Panc1 (cell line): ENCODE measurements around the gene ELOVL6. TPM values are rescaled to one million over a fixed set of nuclear protein-coding genes. Genes with fewer than 3 reads are reported as not detected.

ENCODE experiments used
- ATAC-seq: fragments of 200-7000 bp; cut with Tn5 transposase; 2 replicates; pipeline ENCODE4 v1.9.1; 2020; ENCODE audit warnings: mild to moderate bottlenecking, moderate library complexity
- BruUV-seq: library from RNA; stranded (reverse); fragments of 400-500 nt; replicated peaks from 2 replicates; lab custom pipeline; 2021; lab: Mats Ljungman, UMichigan
- CTCF ChIA-PET: fragments of 300-600 bp; sonication (Branson Sonifier 250); formaldehyde crosslinking; loops from one replicate; lab custom pipeline; 2022; ENCODE audit warnings: antibody characterized with exemption; lab: Charles Lee
- POLR2A ChIA-PET: fragments of 300-600 bp; sonication (Branson Sonifier 250); formaldehyde crosslinking; loops from one replicate; lab custom pipeline; 2022; ENCODE audit warnings: antibody characterized with exemption; lab: Charles Lee
- DNase-seq: peaks from one replicate; pipeline ENCODE4 v3.0.0-alpha.2; 2010; ENCODE audit warnings: low read depth, low spot score
- H3K27ac ChIP-seq: 2 replicates; pipeline ENCODE4 v1.5.1; 2011; ENCODE audit warnings: mild to moderate bottlenecking, low read length, inconsistent platforms
- H3K27me3 ChIP-seq: fragments of 200-500 bp; sonication (Bioruptor generic); 2 replicates; pipeline ENCODE4 v1.6.0; 2014; ENCODE audit warnings: low read length, inconsistent platforms; ENCODE audit not compliant: control insufficient read depth, insufficient read depth
- H3K36me3 ChIP-seq: fragments of 200-500 bp; sonication (Bioruptor generic); 2 replicates; pipeline ENCODE4 v1.5.1; 2014; ENCODE audit warnings: inconsistent platforms, mild to moderate bottlenecking, low read length, moderate library complexity; ENCODE audit not compliant: control insufficient read depth, insufficient read depth
- H3K4me1 ChIP-seq: 2 replicates; pipeline ENCODE4 v1.5.1; 2011; ENCODE audit warnings: inconsistent platforms, mild to moderate bottlenecking, low read length, moderate library complexity; ENCODE audit not compliant: control insufficient read depth, insufficient read depth
- H3K4me3 ChIP-seq, 2 experiments: 2 replicates each; pipeline ENCODE4 v1.5.1; 2011 to 2012; ENCODE audit warnings: low read depth in 2 of 2, low read length in 2 of 2, mild to moderate bottlenecking in 2 of 2, inconsistent platforms in 1 of 2, moderate library complexity in 1 of 2
- H3K9me3 ChIP-seq: fragments of 200-500 bp; sonication (Bioruptor generic); 2 replicates; pipeline ENCODE4 v1.5.1; 2014; ENCODE audit warnings: low read depth, mild to moderate bottlenecking, inconsistent platforms, low read length, moderate library complexity; ENCODE audit not compliant: control insufficient read depth, insufficient read depth
- CTCF ChIP-seq: fragments of 450-650 bp; IDR thresholded peaks from 2 replicates; pipeline ENCODE4 v1.5.1; 2017; ENCODE audit warnings: mild to moderate bottlenecking
- POLR2AphosphoS5 ChIP-seq: IDR thresholded peaks from 2 replicates; pipeline ENCODE4 v1.6.1; 2012; ENCODE audit warnings: mild to moderate bottlenecking, low read depth, low read length, moderate library complexity
- REST ChIP-seq, 2 experiments: IDR thresholded peaks; 2 replicates each; pipeline ENCODE4 v1.6.1; 2011 to 2012; ENCODE audit warnings: low read depth in 2 of 2, control low read depth in 1 of 2, low read length in 1 of 2, mild to moderate bottlenecking in 1 of 2, moderate library complexity in 1 of 2; ENCODE audit not compliant: insufficient read depth in 1 of 2
- SIN3A ChIP-seq: IDR thresholded peaks from 2 replicates; pipeline ENCODE4 v1.6.1; 2012; ENCODE audit warnings: low read depth, mild to moderate bottlenecking, low read length, moderate library complexity, borderline replicate concordance; ENCODE audit not compliant: insufficient read depth
- TCF7L2 ChIP-seq: IDR thresholded peaks from 2 replicates; pipeline ENCODE4 v1.6.1; 2011; ENCODE audit warnings: mild to moderate bottlenecking, low read depth, low read length, inconsistent platforms
- in situ Hi-C: cut with HindIII; loops from 2 replicates; pipeline ENCODE4 v1.10.0; 2016; ENCODE audit warnings: low sequenced_read_pairs, low pct_unique_long_range_greater_than_20kb
- intact Hi-C: fragments of 100-400 bp; cut with micrococcal nuclease; formaldehyde crosslinking; loops from one replicate; pipeline ENCODE4 v1.10.0; 2022; ENCODE audit not compliant: unreplicated experiment
- total RNA-seq: library from RNA; stranded (reverse); gene quantifications from one replicate; pipeline ENCODE4 v1.2.1, GENCODE V29; 2021; ENCODE audit not compliant: unreplicated experiment

The ELOVL6 gene
- total RNA-seq, 1 experiment from 2014 or later, result 0.54 TPM

GRCh38 chr4:110108960-110109359, 89.5 kb downstream of the ELOVL6 start:
- in situ Hi-C loops (no loop called here), intact Hi-C loops (no loop called here)
- DNase-seq (no peak), ATAC-seq (no peak)
- Histone ChIP-seq H3K27me3 (no peaks in the 10 kb centered on the region), H3K27ac (no peak overlapping the region), H3K4me3 (no peak overlapping the region), H3K36me3 (no peaks in the 10 kb centered on the region), H3K9me3 (no peaks in the 10 kb centered on the region), H3K4me1 (no peaks in the 10 kb centered on the region)
- BruUV-seq, result no TSS peak
- ChIA-PET CTCF (no interaction called here), POLR2A (no interaction called here)
- no peak for TF ChIP-seq TCF7L2
- no peak for TF ChIP-seq CTCF
- TF ChIP-seq SIN3A, result no peak
- TF ChIP-seq POLR2AphosphoS5, result no peak
- TF ChIP-seq REST (IDR thresholded peaks at IDR 0.05; ENCODE audit: insufficient read depth in 1 of 2, low read depth in 2 of 2, low read length in 1 of 2), result no peak

- Histone ChIP-seq H3K27me3 (no peaks in the 10 kb centered on the region), H3K4me1 (no peaks in the 10 kb centered on the region), H3K9me3 (no peaks in the 10 kb centered on the region), H3K4me3 (no peak overlapping the region), H3K27ac (no peak overlapping the region), H3K36me3 (no peaks in the 10 kb centered on the region)
- no peak for DNase-seq
- ChIA-PET CTCF (no interaction called here), POLR2A (no interaction called here)
- TF ChIP-seq SIN3A (no peak), CTCF (no peak), REST (IDR thresholded peaks at IDR 0.05; ENCODE audit: insufficient read depth in 1 of 2, low read depth in 2 of 2, low read length in 1 of 2) (no peak), POLR2AphosphoS5 (no peak), TCF7L2 (no peak)
- no peak for ATAC-seq
- no TSS peak for BruUV-seq
- intact Hi-C loops (no loop called here), in situ Hi-C loops (no loop called here)
Observed at GRCh38 chr4:110108422-110108821, 90.0 kb downstream of the ELOVL6 start.
